NT2/D1 (cell line): ENCODE measurements around the gene KMT2C.
"Not testable (repeated sequence)": the region's sequence is repeated elsewhere in the genome, so short reads cannot be mapped to it uniquely, and the experiment has no call there.

ENCODE experiments used
- DNase-seq: peaks from one replicate; pipeline ENCODE4 v3.0.0-alpha.2; 2011; ENCODE audit warnings: low read depth, low spot score
- H3K27me3 ChIP-seq: 2 replicates; pipeline ENCODE4 v1.6.0; 2011; ENCODE audit warnings: mild to moderate bottlenecking; ENCODE audit not compliant: insufficient read length, insufficient read depth
- H3K36me3 ChIP-seq: 2 replicates; pipeline ENCODE4 v1.6.1; 2011; ENCODE audit warnings: mild to moderate bottlenecking, low read length, mixed read lengths; ENCODE audit not compliant: insufficient read depth, insufficient read length
- H3K4me1 ChIP-seq: 2 replicates; pipeline ENCODE4 v1.5.1; 2011; ENCODE audit not compliant: insufficient read depth, insufficient read length
- H3K4me3 ChIP-seq: 2 replicates; pipeline ENCODE4 v1.5.1; 2011; ENCODE audit warnings: low read depth; ENCODE audit not compliant: insufficient read length
- H3K9ac ChIP-seq: 2 replicates; pipeline ENCODE4 v1.6.0; 2011; ENCODE audit warnings: low read depth; ENCODE audit not compliant: insufficient read length
- H3K9me3 ChIP-seq: 2 replicates; pipeline ENCODE4 v1.5.1; 2011; ENCODE audit warnings: mild to moderate bottlenecking, low read length; ENCODE audit not compliant: insufficient read depth
- SUZ12 ChIP-seq: IDR thresholded peaks from 2 replicates; pipeline ENCODE4 v1.6.1; 2011; ENCODE audit not compliant: insufficient read length, insufficient read depth; ENCODE audit errors: extremely low read depth
- YY1 ChIP-seq: IDR thresholded peaks from 2 replicates; pipeline ENCODE4 v1.6.1; 2011; ENCODE audit not compliant: insufficient read length, insufficient read depth
- ZNF274 ChIP-seq: IDR thresholded peaks from 2 replicates; pipeline ENCODE4 v1.6.1; 2011; ENCODE audit warnings: mild to moderate bottlenecking, low read depth, low read length

Gene KMT2C

GRCh38 chr7:152243464-152243863, 192.3 kb downstream of the KMT2C start:
- not testable (repeated sequence) for H3K4me3 ChIP-seq, H3K36me3 ChIP-seq, H3K4me1 ChIP-seq, H3K9me3 ChIP-seq, H3K27me3 ChIP-seq, DNase-seq, H3K9ac ChIP-seq

GRCh38 chr7:152241301-152241700, 194.5 kb downstream of the KMT2C start:
- not testable (repeated sequence) for H3K27me3 ChIP-seq, H3K9ac ChIP-seq, DNase-seq, H3K4me1 ChIP-seq, H3K9me3 ChIP-seq, H3K36me3 ChIP-seq, H3K4me3 ChIP-seq

GRCh38 chr7:152236306-152236705, 199.5 kb downstream of the KMT2C start:
- H3K4me1 ChIP-seq, H3K4me3 ChIP-seq, DNase-seq, H3K9ac ChIP-seq, H3K36me3 ChIP-seq, H3K9me3 ChIP-seq, H3K27me3 ChIP-seq: not testable (repeated sequence)

GRCh38 chr7:152234421-152234820, 201.4 kb downstream of the KMT2C start:
- DNase-seq, H3K36me3 ChIP-seq, H3K4me3 ChIP-seq, H3K4me1 ChIP-seq, H3K27me3 ChIP-seq, H3K9me3 ChIP-seq, H3K9ac ChIP-seq: not testable (repeated sequence)

GRCh38 chr7:152231089-152231488, 204.7 kb downstream of the KMT2C start:
- H3K9ac ChIP-seq: no peak overlapping the region
- no peak for DNase-seq
- no peaks in the 10 kb centered on the region for H3K27me3 ChIP-seq
- no peak for TF ChIP-seq SUZ12
- no peak for TF ChIP-seq YY1
- no peak for TF ChIP-seq ZNF274
- H3K4me1 ChIP-seq: no peaks in the 10 kb centered on the region
- H3K4me3 ChIP-seq: no peak overlapping the region
- H3K36me3 ChIP-seq: no peaks in the 10 kb centered on the region
- no peaks in the 10 kb centered on the region for H3K9me3 ChIP-seq

- H3K27me3 ChIP-seq, H3K4me3 ChIP-seq, H3K4me1 ChIP-seq, H3K36me3 ChIP-seq, H3K9me3 ChIP-seq, DNase-seq, H3K9ac ChIP-seq: not testable (repeated sequence)
These were observed 216.2 kb downstream of the KMT2C start for GRCh38 chr7:152219556-152219955.

- not testable (repeated sequence) for H3K27me3 ChIP-seq, H3K4me1 ChIP-seq, DNase-seq, H3K4me3 ChIP-seq, H3K36me3 ChIP-seq, H3K9me3 ChIP-seq, H3K9ac ChIP-seq
These were observed 227.0 kb downstream of the KMT2C start for GRCh38 chr7:152208766-152209165.

- not testable (repeated sequence) for H3K4me3 ChIP-seq, H3K27me3 ChIP-seq, DNase-seq, H3K4me1 ChIP-seq, H3K36me3 ChIP-seq, H3K9ac ChIP-seq, H3K9me3 ChIP-seq
These were observed 231.4 kb downstream of the KMT2C start for GRCh38 chr7:152204417-152204816.

- Histone ChIP-seq H3K9ac (no peak overlapping the region), H3K36me3 (no peaks in the 10 kb centered on the region), H3K4me1 (no peaks in the 10 kb centered on the region), H3K27me3 (no peaks in the 10 kb centered on the region), H3K9me3 (no peaks in the 10 kb centered on the region), H3K4me3 (no peak overlapping the region)
- no peak for DNase-seq
- TF ChIP-seq SUZ12 (no peak), YY1 (no peak), ZNF274 (no peak)
These were observed 232.7 kb downstream of the KMT2C start for GRCh38 chr7:152203095-152203494.
